ENCODE data around the gene RFTN1. TPM values are rescaled to one million over a fixed set of nuclear protein-coding genes. Genes with fewer than 3 reads are reported as not detected.

RFTN1 gene
- total RNA-seq, 2 experiments from 2014 or later: 101 to 113 TPM

GRCh38 chr3:16466822-16467221 lies 46.7 kb downstream of the RFTN1 start:
- Mint-ChIP-seq H3K27me3 (no peaks in the 10 kb centered on the region), H3K9me3 (ENCODE audit: low read depth) (peaks cover 5% of the 10 kb centered on the region), H3K4me3 (no peak overlapping the region), H3K4me1 (peaks cover 69% of the 10 kb centered on the region), H3K36me3 (ENCODE audit: low read depth) (peaks cover 59% of the 10 kb centered on the region), H3K27ac (peak overlapping the region; percentile 28)
- ATAC-seq (no peak), DNase-seq (no peak)
- intact Hi-C loops (cut with DNase I, micrococcal nuclease): loop anchor here in 1 of 2 experiments (5.0 kb wide), 1 partner anchor 45 kb away; the partner anchor contains the start of gene RFTN1
- CTCF ChIA-PET: interaction anchor here (1.4 kb wide), 1 partner anchor 17 kb away, joined by 3 read pairs; no protein-coding TSS in a partner anchor
- POLR2A ChIA-PET: no interaction called here

DNA sequence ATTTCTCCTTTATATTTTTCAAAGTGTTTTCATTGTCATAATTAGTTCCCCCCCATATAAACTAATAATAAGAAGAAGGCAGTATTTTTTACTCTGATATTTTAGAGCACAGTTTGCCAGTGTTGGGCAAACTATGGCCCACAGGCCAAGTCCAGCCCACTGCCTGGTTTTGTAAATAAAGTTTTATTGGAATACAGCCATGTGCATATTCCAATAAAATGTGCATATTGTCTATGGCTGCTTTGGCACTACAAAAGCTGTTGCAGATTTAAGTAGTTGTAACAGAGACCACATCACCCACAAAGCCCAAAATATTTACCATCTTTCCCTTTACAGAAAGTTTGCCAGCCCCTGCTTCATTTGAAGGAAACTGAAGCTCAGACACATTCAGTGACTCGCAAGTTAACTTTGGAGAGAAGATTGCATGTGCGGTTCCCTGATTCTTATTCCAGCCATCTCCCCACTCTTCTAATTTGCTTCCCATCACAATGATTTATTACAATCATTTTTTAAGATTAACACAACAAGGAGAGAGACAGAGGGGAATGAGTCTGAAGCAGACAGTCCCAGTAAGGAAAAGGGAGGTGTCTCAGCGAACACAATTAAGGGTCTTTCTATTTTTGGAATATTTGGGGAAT lies 48.9 kb downstream of the RFTN1 start:
- Mint-ChIP-seq H3K27ac (no peak overlapping the region), H3K9me3 (ENCODE audit: low read depth) (no peaks in the 10 kb centered on the region), H3K4me3 (no peak overlapping the region), H3K27me3 (no peaks in the 10 kb centered on the region), H3K36me3 (ENCODE audit: low read depth) (peaks cover 44% of the 10 kb centered on the region), H3K4me1 (peaks cover 62% of the 10 kb centered on the region)
- CTCF ChIA-PET: no interaction called here
- DNase-seq (no peak), ATAC-seq (no peak)
- intact Hi-C loops (cut with DNase I, micrococcal nuclease): loop anchor here in 1 of 2 experiments (5.0 kb wide), 2 partner anchors 48 to 87 kb away; partner anchors contain the start of gene RFTN1
- POLR2A ChIA-PET: interaction anchor here (0.7 kb wide), 1 partner anchor 50 kb away, joined by 3 read pairs; no protein-coding TSS in a partner anchor

GRCh38 chr3:16463914-16464313 lies 49.6 kb downstream of the RFTN1 start:
- peaks cover 55% of the 10 kb centered on the region for H3K4me1 Mint-ChIP-seq
- CTCF ChIA-PET: no interaction called here
- peaks cover 38% of the 10 kb centered on the region for H3K36me3 Mint-ChIP-seq (ENCODE audit: low read depth)

GRCh38 chr3:16463119-16463518 lies 50.4 kb downstream of the RFTN1 start:
- peak overlapping the region; percentile 58 for H3K27ac Mint-ChIP-seq
- CTCF ChIA-PET: interaction anchor here (1.4 kb wide), 1 partner anchor 143 kb away, joined by 3 read pairs; no protein-coding TSS in a partner anchor
- no peaks in the 10 kb centered on the region for H3K27me3 Mint-ChIP-seq
- H3K4me3 Mint-ChIP-seq: no peak overlapping the region
- no peaks in the 10 kb centered on the region for H3K9me3 Mint-ChIP-seq (ENCODE audit: low read depth)
- peaks cover 43% of the 10 kb centered on the region for H3K36me3 Mint-ChIP-seq (ENCODE audit: low read depth)
- intact Hi-C loops (cut with DNase I, micrococcal nuclease): loop anchor here in 1 of 2 experiments (5.0 kb wide), 1 partner anchor 86 kb away; no protein-coding TSS in a partner anchor
- POLR2A ChIA-PET: no interaction called here
- DNase-seq (no peak), ATAC-seq (peak; percentile 21)
- H3K4me1 Mint-ChIP-seq: peaks cover 54% of the 10 kb centered on the region

More at GRCh38 chr3:16463914-16464313, 49.6 kb downstream of the RFTN1 start:
- POLR2A ChIA-PET: interaction anchor here (0.7 kb wide), 1 partner anchor 51 kb away, joined by 3 read pairs; no protein-coding TSS in a partner anchor
- no peak overlapping the region for H3K4me3 Mint-ChIP-seq
- H3K27ac Mint-ChIP-seq: peak overlapping the region; percentile 7
- intact Hi-C loops (cut with DNase I, micrococcal nuclease): loop anchor here in 1 of 2 experiments (5.0 kb wide), 1 partner anchor 87 kb away; no protein-coding TSS in a partner anchor
- no peaks in the 10 kb centered on the region for H3K9me3 Mint-ChIP-seq (ENCODE audit: low read depth)
- H3K27me3 Mint-ChIP-seq: no peaks in the 10 kb centered on the region
- DNase-seq (no peak), ATAC-seq (no peak)

DNA sequence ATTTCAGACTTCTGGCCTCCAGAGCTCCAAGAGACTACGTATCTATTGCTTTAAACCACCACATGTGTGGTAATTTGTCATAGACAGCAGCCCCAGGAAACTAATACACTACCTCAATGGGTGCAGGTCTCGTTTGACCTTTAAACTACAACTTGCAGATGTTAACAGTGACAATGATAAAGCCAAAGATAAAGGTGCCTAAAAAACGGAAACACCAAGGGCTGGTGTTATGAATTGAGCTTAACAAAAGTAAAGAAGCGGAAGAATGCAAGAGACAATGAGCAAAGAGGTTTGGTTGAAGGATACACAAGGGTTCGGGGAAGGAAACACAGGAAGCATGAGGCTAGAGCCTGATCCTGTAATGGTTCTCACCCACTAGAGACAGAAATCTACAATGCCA lies 50.8 kb downstream of the RFTN1 start:
- DNase-seq (no peak), ATAC-seq (peak; percentile 77)
- intact Hi-C loops (cut with DNase I, micrococcal nuclease): loop anchor here in 1 of 2 experiments (5.0 kb wide), 1 partner anchor 85 kb away; no protein-coding TSS in a partner anchor
- H3K4me1 Mint-ChIP-seq: peaks cover 54% of the 10 kb centered on the region
- no peak overlapping the region for H3K4me3 Mint-ChIP-seq
- no peaks in the 10 kb centered on the region for H3K9me3 Mint-ChIP-seq (ENCODE audit: low read depth)
- H3K27ac Mint-ChIP-seq: peak overlapping the region; percentile 58
- H3K36me3 Mint-ChIP-seq (ENCODE audit: low read depth): peaks cover 47% of the 10 kb centered on the region
- POLR2A ChIA-PET: interaction anchor here (0.7 to 1.0 kb wide), 3 partner anchors 50 to 130 kb away, joined by 3 read pairs; no protein-coding TSS in a partner anchor
- CTCF ChIA-PET: interaction anchor here (0.7 to 1.4 kb wide), 2 partner anchors 88 to 143 kb away, joined by 3 read pairs; no protein-coding TSS in a partner anchor
- H3K27me3 Mint-ChIP-seq: no peaks in the 10 kb centered on the region

DNA sequence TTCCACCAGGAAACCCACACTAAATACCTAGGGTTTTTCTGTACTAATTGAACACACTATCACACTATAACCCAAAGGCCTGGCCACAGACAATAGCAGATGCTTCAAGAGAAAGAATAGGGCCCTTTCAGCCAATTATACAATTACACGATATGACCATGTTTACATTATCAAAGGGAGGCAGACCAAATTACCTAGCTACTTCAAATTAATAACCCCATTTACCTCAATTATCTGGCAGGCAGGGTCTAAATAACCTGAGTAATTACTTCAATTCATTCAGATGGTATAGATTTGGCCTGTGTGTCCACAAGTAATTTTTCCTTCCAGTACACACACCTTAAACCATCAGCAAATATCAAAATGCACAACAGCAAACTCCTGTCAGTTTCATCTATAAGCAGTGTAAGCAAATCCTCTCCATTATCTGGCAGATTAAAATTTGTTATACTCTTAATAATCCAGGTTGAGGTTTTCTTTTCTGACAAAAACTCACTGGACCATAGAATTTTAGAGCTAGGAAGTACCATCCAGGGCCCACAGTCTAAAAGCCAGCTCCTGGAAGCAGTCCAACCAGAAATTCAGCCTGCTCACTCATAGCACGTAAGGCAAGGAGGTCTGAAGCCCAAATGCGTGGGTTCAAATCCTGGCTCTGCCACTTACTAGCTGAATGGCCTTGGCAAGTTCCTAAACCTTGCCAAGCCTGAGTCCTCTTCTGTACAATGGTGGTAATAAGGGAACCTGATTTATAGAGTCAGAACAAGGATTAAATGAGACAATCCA lies 51.8 kb downstream of the RFTN1 start:
- H3K27me3 Mint-ChIP-seq: no peaks in the 10 kb centered on the region
- CTCF ChIA-PET: interaction anchor here (0.6 to 1.4 kb wide), 3 partner anchors 17 to 208 kb away, joined by 3 read pairs; no protein-coding TSS in a partner anchor
- H3K4me1 Mint-ChIP-seq: peaks cover 46% of the 10 kb centered on the region
- no peak for DNase-seq
- ATAC-seq: no peak
- POLR2A ChIA-PET: interaction anchor here (0.8 to 1.0 kb wide), 2 partner anchors 51 to 124 kb away, joined by 3 read pairs; no protein-coding TSS in a partner anchor
- no peaks in the 10 kb centered on the region for H3K9me3 Mint-ChIP-seq (ENCODE audit: low read depth)
- peak overlapping the region; percentile 28 for H3K27ac Mint-ChIP-seq
- intact Hi-C loops (cut with DNase I, micrococcal nuclease): loop anchor here in 1 of 2 experiments (5.0 kb wide), 1 partner anchor 84 kb away; no protein-coding TSS in a partner anchor
- peaks cover 36% of the 10 kb centered on the region for H3K36me3 Mint-ChIP-seq (ENCODE audit: low read depth)
- H3K4me3 Mint-ChIP-seq: no peak overlapping the region

DNA sequence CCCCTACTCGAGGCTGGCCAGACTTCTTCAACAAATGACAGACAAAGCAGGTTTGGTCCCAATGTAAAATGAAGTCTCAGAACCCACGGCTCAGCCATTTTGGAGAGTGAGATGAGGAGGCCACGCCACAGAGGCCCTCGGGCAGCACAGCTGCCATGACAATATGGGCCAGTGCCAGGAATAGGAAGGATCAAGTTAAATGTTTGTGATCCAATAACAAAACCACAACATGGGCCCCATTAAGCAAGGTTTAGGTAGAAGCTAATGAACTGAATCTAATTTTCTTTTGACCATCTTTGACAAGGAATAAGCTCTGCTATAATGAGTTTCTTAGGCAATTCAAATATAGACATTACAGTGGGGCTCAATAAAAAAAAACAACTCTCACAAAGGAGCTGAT lies 52.6 kb downstream of the RFTN1 start:
- H3K27me3 Mint-ChIP-seq: no peaks in the 10 kb centered on the region
- DNase-seq: no peak
- H3K4me1 Mint-ChIP-seq: peaks cover 44% of the 10 kb centered on the region
- H3K36me3 Mint-ChIP-seq (ENCODE audit: low read depth): peaks cover 29% of the 10 kb centered on the region
- H3K9me3 Mint-ChIP-seq (ENCODE audit: low read depth): no peaks in the 10 kb centered on the region
- no peak overlapping the region for H3K27ac Mint-ChIP-seq
- no peak for ATAC-seq
- ChIA-PET CTCF (interaction anchor here (0.6 to 1.1 kb wide), 2 partner anchors 16 to 207 kb away, joined by 3 read pairs; no protein-coding TSS in a partner anchor), POLR2A (no interaction called here)
- intact Hi-C loops (cut with DNase I, micrococcal nuclease): loop anchor here in 1 of 2 experiments (5.0 kb wide), 1 partner anchor 84 kb away; no protein-coding TSS in a partner anchor
- H3K4me3 Mint-ChIP-seq: no peak overlapping the region

DNA sequence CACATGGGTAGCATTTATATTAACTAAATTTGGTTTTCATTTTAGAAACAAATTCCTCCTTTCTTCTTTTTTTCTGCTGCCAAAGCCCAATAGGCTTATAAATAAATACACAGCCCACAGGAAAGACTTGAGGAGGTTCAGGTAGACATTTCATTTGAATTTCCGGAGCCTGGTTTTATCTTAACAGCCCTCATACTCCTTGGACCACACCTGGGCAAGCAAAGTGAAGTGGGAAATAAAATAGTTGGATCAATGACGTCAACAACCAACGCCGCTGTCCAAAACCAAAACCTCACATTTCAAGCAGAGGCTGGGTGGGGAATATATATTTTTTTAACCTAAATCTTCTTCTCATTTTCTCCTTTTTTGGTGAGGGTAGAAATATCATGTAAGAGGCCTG lies 53.2 kb downstream of the RFTN1 start:
- ATAC-seq (no peak), DNase-seq (no peak)
- ChIA-PET CTCF (no interaction called here), POLR2A (no interaction called here)
- Mint-ChIP-seq H3K27ac (no peak overlapping the region), H3K9me3 (ENCODE audit: low read depth) (no peaks in the 10 kb centered on the region), H3K36me3 (ENCODE audit: low read depth) (peaks cover 28% of the 10 kb centered on the region), H3K4me1 (peaks cover 43% of the 10 kb centered on the region), H3K4me3 (no peak overlapping the region), H3K27me3 (no peaks in the 10 kb centered on the region)
- intact Hi-C loops (cut with DNase I, micrococcal nuclease): loop anchor here in 1 of 2 experiments (5.0 kb wide), 1 partner anchor 83 kb away; no protein-coding TSS in a partner anchor

DNA sequence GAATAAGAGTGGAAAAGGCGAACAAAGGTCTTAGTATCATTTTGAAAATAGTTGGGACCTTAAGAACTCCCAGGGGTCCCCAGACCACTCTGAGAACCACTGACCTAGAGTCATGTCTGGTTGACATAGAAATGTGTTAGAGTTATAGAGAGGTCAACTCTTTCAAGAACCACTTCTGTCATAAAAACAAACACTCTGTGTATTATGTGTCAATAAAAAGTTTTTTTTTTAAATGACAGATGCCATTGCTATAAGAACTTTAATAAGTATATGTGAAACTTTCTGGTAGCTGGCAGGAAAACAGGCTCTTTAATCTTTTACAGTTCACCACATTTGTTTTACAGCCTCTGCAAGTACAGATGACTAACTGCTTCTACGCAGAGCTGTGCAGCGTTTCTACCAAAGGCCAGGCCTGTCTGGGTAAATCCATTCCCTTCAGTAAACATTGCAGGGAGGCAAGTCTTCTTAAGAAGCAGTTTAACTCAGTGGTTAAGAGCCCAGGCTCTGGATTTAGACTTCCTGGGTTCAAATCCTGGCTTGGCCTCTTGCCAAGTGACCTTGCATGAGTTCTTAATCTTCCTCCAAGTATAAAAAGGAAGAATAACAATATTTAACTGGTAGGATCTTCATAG lies 56.6 kb downstream of the RFTN1 start:
- Mint-ChIP-seq H3K9me3 (ENCODE audit: low read depth) (no peaks in the 10 kb centered on the region), H3K4me1 (peaks cover 30% of the 10 kb centered on the region), H3K27me3 (no peaks in the 10 kb centered on the region), H3K4me3 (no peak overlapping the region), H3K27ac (no peak overlapping the region), H3K36me3 (ENCODE audit: low read depth) (peaks cover 22% of the 10 kb centered on the region)
- ChIA-PET POLR2A (interaction anchor here (0.7 kb wide), 1 partner anchor 483 kb away, joined by 4 read pairs; no protein-coding TSS in a partner anchor), CTCF (interaction anchor here (0.6 to 0.9 kb wide), 2 partner anchors 18 to 169 kb away, joined by 3 read pairs; no protein-coding TSS in a partner anchor)
- DNase-seq (peak; percentile 31), ATAC-seq (peak; percentile 85)
- intact Hi-C loops (cut with DNase I, micrococcal nuclease): no loop called here

DNA sequence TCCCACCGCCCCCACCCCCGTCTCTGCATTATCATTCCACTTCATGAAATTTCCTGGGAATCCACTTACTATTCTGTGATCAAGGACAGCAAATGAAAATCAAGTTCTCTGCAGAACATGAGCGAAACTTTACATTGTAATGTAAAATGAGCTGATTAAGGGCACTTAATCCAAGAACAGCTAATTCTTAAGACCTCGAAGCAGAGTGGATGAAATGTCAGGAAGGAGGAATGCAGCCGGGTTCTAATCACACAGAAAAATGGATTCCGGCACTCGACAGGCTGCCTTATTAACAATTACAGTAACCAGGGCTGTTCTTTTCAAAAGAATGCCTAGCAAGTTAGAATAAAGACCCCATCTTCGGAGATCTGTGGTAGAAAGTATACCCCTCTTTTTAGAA lies 57.5 kb downstream of the RFTN1 start:
- peaks cover 30% of the 10 kb centered on the region for H3K4me1 Mint-ChIP-seq
- intact Hi-C loops (cut with DNase I, micrococcal nuclease): no loop called here

GRCh38 chr3:16455001-16455400 lies 58.5 kb downstream of the RFTN1 start:
- H3K9me3 Mint-ChIP-seq (ENCODE audit: low read depth): no peaks in the 10 kb centered on the region
- CTCF ChIA-PET: no interaction called here
- peaks cover 29% of the 10 kb centered on the region for H3K36me3 Mint-ChIP-seq (ENCODE audit: low read depth)
- POLR2A ChIA-PET: no interaction called here
- no peak overlapping the region for H3K27ac Mint-ChIP-seq
- no peak overlapping the region for H3K4me3 Mint-ChIP-seq
- no peak for DNase-seq
- H3K4me1 Mint-ChIP-seq: peaks cover 31% of the 10 kb centered on the region
- no peak for ATAC-seq
- H3K27me3 Mint-ChIP-seq: no peaks in the 10 kb centered on the region
- intact Hi-C loops (cut with DNase I, micrococcal nuclease): no loop called here

More for the DNA sequence above, 57.5 kb downstream of the RFTN1 start:
- ChIA-PET POLR2A (no interaction called here), CTCF (no interaction called here)
- no peaks in the 10 kb centered on the region for H3K27me3 Mint-ChIP-seq
- H3K4me3 Mint-ChIP-seq: no peak overlapping the region
- ATAC-seq (no peak), DNase-seq (no peak)
- H3K36me3 Mint-ChIP-seq (ENCODE audit: low read depth): peaks cover 28% of the 10 kb centered on the region
- H3K27ac Mint-ChIP-seq: no peak overlapping the region
- no peaks in the 10 kb centered on the region for H3K9me3 Mint-ChIP-seq (ENCODE audit: low read depth)

Measured in activated CD4-positive, alpha-beta T cell treated with anti-CD3 and anti-CD28 coated beads for 36 hours (primary cell).